Stimulated activated CD4-positive, alpha-beta T cell treated with anti-CD3 and anti-CD28 coated beads, Interleukin-15, amount 100 ng/mL, for 24 hours (primary cell): Measurements from ENCODE around the gene SYNE1.

Source experiments
- DNase-seq: peaks from one replicate; pipeline ENCODE4 v3.0.0-alpha.2; 2020

Gene SYNE1

GRCh38 chr6:152609125-152609670 lies 28.0 kb downstream of the SYNE1 start:
- DNase-seq, result no peak

GRCh38 chr6:152605941-152606340 lies 31.2 kb downstream of the SYNE1 start:
- DNase-seq, result no peak

GRCh38 chr6:152605342-152605741 lies 31.8 kb downstream of the SYNE1 start:
- no peak for DNase-seq

GRCh38 chr6:152603911-152604310 lies 33.3 kb downstream of the SYNE1 start:
- DNase-seq, result no peak

- DNase-seq, result no peak
These were observed 37.1 kb downstream of the SYNE1 start for GRCh38 chr6:152600022-152600421.

GRCh38 chr6:152598901-152599537 lies 38.1 kb downstream of the SYNE1 start:
- DNase-seq, result no peak

- no peak for DNase-seq
These were observed 38.7 kb downstream of the SYNE1 start for GRCh38 chr6:152598421-152598820.

GRCh38 chr6:152596726-152597125 lies 40.4 kb downstream of the SYNE1 start:
- DNase-seq, result no peak

- DNase-seq, result no peak
These were observed 41.7 kb downstream of the SYNE1 start for GRCh38 chr6:152595499-152595898.

GRCh38 chr6:152594701-152595100 lies 42.5 kb downstream of the SYNE1 start:
- DNase-seq, result no peak

GRCh38 chr6:152588456-152588855 lies 48.7 kb downstream of the SYNE1 start:
- DNase-seq, result no peak

- no peak for DNase-seq
These were observed 49.7 kb downstream of the SYNE1 start for GRCh38 chr6:152587473-152587872.

- DNase-seq, result no peak
These were observed 51.9 kb downstream of the SYNE1 start for GRCh38 chr6:152585236-152585635.

GRCh38 chr6:152583888-152584287 lies 53.3 kb downstream of the SYNE1 start:
- DNase-seq, result no peak

GRCh38 chr6:152576525-152576924 lies 60.6 kb downstream of the SYNE1 start:
- DNase-seq, result no peak

GRCh38 chr6:152575621-152576150 lies 61.5 kb downstream of the SYNE1 start:
- no peak for DNase-seq

- DNase-seq, result no peak
These were observed 62.0 kb downstream of the SYNE1 start for GRCh38 chr6:152575161-152575560.

GRCh38 chr6:152573762-152574161 lies 63.4 kb downstream of the SYNE1 start:
- no peak for DNase-seq

GRCh38 chr6:152572338-152573088 lies 64.6 kb downstream of the SYNE1 start:
- no peak for DNase-seq

- no peak for DNase-seq
These were observed 65.2 kb downstream of the SYNE1 start for GRCh38 chr6:152571943-152572337.

- DNase-seq, result no peak
These were observed 66.1 kb downstream of the SYNE1 start for GRCh38 chr6:152571089-152571488.

GRCh38 chr6:152566103-152566875 lies 70.9 kb downstream of the SYNE1 start:
- DNase-seq, result no peak

- DNase-seq, result no peak
These were observed 74.0 kb downstream of the SYNE1 start for GRCh38 chr6:152563177-152563576.
